Skeletal muscle satellite cell (primary cell): ENCODE measurements around the gene WLS.

Source experiments
- H3K27me3 ChIP-seq: 2 replicates; pipeline ENCODE4 v1.7.0; 2013; ENCODE audit warnings: low read length; ENCODE audit not compliant: control insufficient read depth, insufficient read depth
- H3K36me3 ChIP-seq: 2 replicates; pipeline ENCODE4 v1.7.0; 2013; ENCODE audit warnings: mild to moderate bottlenecking, control low read depth, low read length; ENCODE audit not compliant: insufficient read depth
- H3K4me1 ChIP-seq: 2 replicates; pipeline ENCODE4 v1.7.0; 2013; ENCODE audit warnings: low read length; ENCODE audit not compliant: control insufficient read depth, insufficient read depth
- H3K4me2 ChIP-seq: 2 replicates; pipeline ENCODE4 v1.7.0; 2013; ENCODE audit warnings: mild to moderate bottlenecking, low read length
- H3K4me3 ChIP-seq: 2 replicates; pipeline ENCODE4 v1.7.0; 2013; ENCODE audit warnings: low read length
- H3K9ac ChIP-seq: 2 replicates; pipeline ENCODE4 v1.7.0; 2013; ENCODE audit warnings: mild to moderate bottlenecking, low read depth, low read length, moderate library complexity
- H3K9me3 ChIP-seq: replicated peaks from 2 replicates; pipeline ENCODE4 v1.7.0; 2013; ENCODE audit warnings: mild to moderate bottlenecking, control low read depth, low read length

The WLS gene

DNA sequence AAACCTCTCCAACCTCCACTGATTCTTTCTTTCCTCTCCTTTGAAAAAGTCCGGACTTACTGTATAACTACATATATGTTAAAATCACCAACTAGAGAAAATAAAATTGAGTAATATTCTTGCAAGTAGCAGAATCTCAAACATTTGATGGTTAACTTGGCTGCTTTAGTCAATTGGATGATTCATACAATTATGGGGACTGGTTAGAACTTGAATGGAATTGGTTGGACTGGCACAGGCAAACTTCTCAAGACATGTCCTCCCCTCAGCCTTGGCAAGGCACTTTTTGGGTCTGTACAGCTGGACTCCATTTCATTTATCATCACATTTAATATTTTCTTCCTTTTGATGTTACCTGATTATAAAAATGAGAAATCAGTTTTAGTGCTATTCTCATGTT lies 6.5 kb downstream of the WLS start:
- Histone ChIP-seq H3K4me2 (no peak overlapping the region), H3K27me3 (no peaks in the 10 kb centered on the region), H3K9ac (no peak overlapping the region), H3K9me3 (no peaks in the 10 kb centered on the region), H3K4me3 (no peak overlapping the region), H3K4me1 (peaks cover 34% of the 10 kb centered on the region), H3K36me3 (no peaks in the 10 kb centered on the region)

DNA sequence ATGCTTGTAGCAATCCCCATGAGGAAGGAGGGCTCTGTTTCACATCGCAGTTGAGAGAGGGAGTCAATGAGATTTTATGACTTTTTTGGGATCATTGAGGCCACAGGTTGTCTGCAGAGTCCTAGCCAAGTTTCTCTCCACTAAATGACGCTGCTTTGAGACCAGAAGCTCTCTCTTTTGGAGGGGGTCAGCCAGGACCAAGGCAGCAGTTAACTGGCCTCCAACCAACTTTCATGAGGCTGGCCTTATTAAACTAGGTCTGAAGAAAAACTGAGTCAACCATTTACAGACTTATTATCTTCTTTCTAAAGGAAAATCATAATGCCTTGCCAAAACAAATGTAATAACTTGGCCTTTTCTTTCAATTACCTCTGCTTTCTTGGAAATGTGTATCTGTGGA lies 8.6 kb downstream of the WLS start:
- Histone ChIP-seq H3K9me3 (no peaks in the 10 kb centered on the region), H3K9ac (no peak overlapping the region), H3K4me1 (peaks cover 15% of the 10 kb centered on the region), H3K4me3 (no peak overlapping the region), H3K36me3 (no peaks in the 10 kb centered on the region), H3K4me2 (no peak overlapping the region), H3K27me3 (no peaks in the 10 kb centered on the region)

DNA sequence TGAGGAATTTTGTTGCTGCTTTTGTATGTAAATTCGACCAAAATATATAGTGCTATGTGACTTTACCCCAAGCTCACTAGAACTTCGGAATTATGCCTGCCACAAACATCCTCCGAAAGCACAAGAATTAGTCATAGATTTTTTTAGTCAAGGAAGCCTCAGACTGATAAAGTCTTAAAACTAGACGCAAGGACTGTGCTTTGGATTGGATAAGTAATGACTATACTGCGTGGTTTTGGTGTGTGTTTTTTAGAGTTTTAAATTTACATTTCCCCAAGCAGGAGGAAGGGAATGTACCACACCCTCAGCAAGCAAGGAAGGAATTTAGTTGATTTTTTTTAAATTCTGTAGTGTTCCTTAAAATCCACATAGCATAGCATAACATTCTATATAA lies 10.3 kb downstream of the WLS start:
- Histone ChIP-seq H3K4me2 (no peak overlapping the region), H3K9ac (no peak overlapping the region), H3K9me3 (no peaks in the 10 kb centered on the region), H3K4me1 (peaks cover 12% of the 10 kb centered on the region), H3K36me3 (no peaks in the 10 kb centered on the region), H3K4me3 (no peak overlapping the region), H3K27me3 (no peaks in the 10 kb centered on the region)

DNA sequence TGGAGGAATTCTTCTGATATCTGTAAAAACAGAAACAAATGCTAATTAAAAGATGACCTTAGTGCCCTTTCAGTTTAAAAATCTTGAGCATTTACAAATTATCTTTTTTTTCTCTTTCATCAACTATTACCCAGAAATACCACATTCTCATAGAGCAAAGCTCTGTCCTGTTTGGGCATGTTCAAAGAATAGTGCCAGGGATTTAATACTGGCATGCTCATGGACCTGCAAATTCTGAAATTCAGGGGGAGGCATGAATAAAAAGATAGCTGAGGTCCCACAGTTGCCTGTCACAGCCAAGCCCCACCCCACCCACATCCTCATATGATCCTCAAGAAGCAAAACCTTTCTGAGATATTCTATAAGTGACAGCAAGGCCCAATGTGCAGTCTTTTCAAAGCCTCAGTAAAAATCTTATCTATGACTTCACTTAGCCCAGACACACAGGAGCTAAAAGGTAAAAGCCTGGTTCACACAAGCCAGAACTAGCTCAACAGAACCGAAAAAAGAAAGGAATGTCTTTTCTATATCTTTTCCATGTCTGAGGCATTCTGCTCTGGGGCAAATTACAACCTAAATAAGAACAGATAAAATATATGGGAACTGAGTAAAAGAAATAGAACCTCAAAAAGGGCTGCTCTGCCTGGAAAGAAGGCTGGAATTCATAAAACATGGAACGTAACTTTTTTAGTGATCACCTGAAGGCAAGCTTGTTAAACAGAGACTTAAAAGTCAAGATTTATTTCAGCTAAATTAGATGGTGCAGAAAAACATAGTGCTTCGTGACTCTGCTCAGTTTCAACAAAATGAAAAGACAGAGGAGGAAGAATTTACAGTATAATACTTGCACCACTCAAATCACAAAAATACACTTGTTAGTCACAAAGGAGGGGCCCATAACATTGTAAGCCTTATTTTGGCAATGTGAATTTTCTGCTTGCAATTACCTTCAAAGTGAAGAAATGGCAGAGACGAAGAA lies 11.0 kb downstream of the WLS start:
- Histone ChIP-seq H3K36me3 (no peaks in the 10 kb centered on the region), H3K9me3 (no peaks in the 10 kb centered on the region), H3K4me2 (no peak overlapping the region), H3K4me1 (peaks cover 12% of the 10 kb centered on the region), H3K4me3 (no peak overlapping the region), H3K27me3 (no peaks in the 10 kb centered on the region), H3K9ac (no peak overlapping the region)

DNA sequence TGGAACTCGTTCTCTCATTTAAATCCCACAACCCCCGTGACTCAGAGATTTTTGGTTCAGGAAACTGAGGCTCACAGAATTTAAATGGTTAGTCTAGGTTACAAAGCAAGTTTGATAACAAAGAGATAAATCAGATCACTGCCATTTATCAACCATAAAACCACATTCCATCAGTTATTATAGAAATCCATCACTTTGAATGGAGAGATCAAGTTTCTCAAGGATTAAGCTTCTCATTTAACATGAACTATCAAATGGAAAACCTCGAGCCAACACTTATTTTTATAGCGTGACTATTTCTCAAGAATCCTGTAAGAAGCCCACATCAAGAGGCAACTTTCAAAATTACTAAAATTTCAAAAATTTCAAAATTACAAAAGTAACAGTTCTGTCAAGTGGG lies 11.9 kb downstream of the WLS start:
- Histone ChIP-seq H3K4me1 (peaks cover 12% of the 10 kb centered on the region), H3K36me3 (no peaks in the 10 kb centered on the region), H3K9me3 (no peaks in the 10 kb centered on the region), H3K4me3 (no peak overlapping the region), H3K9ac (no peak overlapping the region), H3K4me2 (no peak overlapping the region), H3K27me3 (no peaks in the 10 kb centered on the region)

DNA sequence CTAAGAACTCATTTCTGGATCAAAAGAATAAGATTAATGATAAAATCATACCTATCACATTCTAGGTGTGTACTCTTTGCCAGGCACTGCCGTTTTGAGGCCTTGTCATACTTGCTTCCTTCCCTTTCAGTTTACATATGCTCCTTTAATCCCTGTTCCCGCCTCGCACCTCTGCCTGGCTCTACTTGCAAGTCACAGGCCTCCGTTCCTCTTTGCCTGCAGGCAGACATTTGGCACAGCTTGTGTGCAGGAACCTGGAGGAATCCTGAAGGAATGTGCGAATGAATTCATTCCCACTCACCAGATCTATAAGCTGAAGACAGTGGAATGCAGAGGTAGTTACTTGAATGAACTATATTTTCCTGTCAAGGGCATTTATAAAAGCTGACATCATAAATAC lies 13.8 kb downstream of the WLS start:
- Histone ChIP-seq H3K4me1 (peaks cover 31% of the 10 kb centered on the region), H3K36me3 (no peaks in the 10 kb centered on the region), H3K27me3 (no peaks in the 10 kb centered on the region), H3K9me3 (no peaks in the 10 kb centered on the region), H3K4me3 (no peak overlapping the region), H3K4me2 (no peak overlapping the region), H3K9ac (no peak overlapping the region)

DNA sequence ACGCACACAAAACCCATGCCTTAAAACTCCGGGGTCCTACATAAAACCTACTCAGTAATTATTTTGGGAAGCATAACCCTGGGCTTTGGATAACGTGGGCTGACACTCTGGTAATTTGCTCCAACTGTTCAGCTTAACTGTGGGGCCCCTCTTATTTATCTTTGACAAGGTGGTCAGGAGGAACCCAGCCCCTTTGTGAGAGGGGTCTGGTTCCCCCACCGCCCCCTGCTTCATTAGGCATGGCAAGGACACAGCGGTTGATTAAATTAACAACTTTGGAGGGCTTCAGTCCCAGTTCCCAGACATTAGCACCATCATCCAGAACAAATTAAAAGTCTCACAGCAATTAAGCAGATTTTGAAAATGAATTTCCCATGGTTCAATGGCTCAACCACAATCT lies 14.7 kb downstream of the WLS start:
- peaks cover 32% of the 10 kb centered on the region for H3K4me1 ChIP-seq
- no peak overlapping the region for H3K9ac ChIP-seq

DNA sequence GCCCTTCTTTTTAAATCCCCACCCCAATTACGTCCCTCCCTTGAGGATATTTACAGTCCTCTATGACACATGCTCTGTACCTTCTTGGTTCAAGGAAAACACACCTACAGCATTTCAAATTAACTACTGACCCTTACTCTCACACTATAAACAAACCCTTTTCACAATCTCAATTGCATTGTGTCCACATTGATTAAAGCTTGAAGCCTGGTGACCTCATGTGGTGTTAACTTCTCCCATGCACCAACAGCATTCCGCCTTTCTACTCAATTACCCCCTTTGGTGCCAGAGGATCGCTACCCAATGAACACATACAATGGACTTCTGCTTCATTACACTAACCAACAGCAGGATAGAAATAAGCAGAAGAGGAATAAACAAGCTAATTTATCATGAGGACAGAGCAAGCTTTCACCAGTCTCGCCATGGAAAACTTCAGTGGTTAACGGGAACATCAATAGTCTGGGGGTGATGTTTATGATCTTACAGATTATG lies 15.2 kb downstream of the WLS start:
- H3K4me2 ChIP-seq, result no peak overlapping the region
- H3K27me3 ChIP-seq, result no peaks in the 10 kb centered on the region
- no peak overlapping the region for H3K4me3 ChIP-seq
- no peaks in the 10 kb centered on the region for H3K36me3 ChIP-seq
- H3K4me1 ChIP-seq, result peaks cover 27% of the 10 kb centered on the region
- H3K9me3 ChIP-seq, result no peaks in the 10 kb centered on the region
- no peak overlapping the region for H3K9ac ChIP-seq

More for the DNA sequence above, 14.7 kb downstream of the WLS start:
- no peaks in the 10 kb centered on the region for H3K9me3 ChIP-seq
- no peaks in the 10 kb centered on the region for H3K36me3 ChIP-seq
- H3K4me2 ChIP-seq, result no peak overlapping the region
- H3K4me3 ChIP-seq, result no peak overlapping the region
- no peaks in the 10 kb centered on the region for H3K27me3 ChIP-seq

DNA sequence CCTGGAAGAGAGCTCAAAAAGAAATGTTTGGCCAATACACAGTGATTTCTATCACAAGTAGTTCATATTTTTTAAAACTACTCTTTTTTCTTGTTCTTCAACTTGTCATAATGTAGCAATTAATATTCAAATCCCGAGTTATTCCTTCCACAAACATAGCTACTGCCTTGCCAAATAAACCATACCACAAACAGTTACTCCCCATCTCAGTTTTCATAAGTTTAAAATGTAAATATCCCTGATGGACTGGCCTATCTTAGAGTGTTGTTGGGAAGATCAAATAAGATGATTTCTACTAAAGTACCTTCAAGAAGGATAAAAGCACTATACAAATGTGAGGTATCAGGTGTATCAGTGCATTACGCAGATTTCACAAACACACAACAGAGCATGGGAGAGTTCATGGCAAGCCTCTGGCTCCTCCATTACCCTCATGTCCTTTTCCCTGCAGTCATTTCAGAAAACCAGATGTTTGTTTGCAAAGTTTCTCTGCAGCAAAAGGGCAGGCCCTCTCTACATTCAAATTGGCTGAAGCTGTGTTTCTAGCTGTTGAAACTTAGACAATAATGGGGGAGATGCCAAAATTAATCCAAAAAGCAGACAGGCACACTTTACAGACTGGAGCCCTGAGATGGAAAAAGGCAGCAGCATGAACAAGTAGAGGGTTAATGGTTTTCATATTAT lies 16.1 kb downstream of the WLS start:
- H3K9me3 ChIP-seq, result no peaks in the 10 kb centered on the region
- H3K4me3 ChIP-seq, result no peak overlapping the region
- no peak overlapping the region for H3K4me2 ChIP-seq
- H3K4me1 ChIP-seq, result peaks cover 19% of the 10 kb centered on the region
- no peaks in the 10 kb centered on the region for H3K27me3 ChIP-seq
- no peaks in the 10 kb centered on the region for H3K36me3 ChIP-seq
- no peak overlapping the region for H3K9ac ChIP-seq

DNA sequence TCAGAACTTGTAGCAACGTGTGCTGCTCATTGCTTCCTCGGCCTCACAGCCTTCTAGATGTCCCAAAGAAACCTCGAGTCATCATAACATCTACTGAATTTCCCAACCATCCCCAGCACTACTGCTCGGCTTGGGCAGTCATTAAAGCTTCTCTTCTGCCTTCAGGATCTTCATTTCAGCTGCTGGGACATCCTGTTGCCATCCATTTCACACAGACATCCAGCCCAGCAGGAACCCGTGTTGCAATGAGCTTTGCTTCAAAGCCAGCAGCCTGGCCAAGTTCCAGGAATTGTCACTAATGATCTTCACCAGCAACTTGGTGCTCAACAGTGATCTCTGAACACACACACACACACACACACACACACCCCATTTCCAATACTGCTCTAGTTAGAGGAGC lies 18.5 kb downstream of the WLS start:
- peaks cover 27% of the 10 kb centered on the region for H3K4me1 ChIP-seq
- H3K27me3 ChIP-seq, result no peaks in the 10 kb centered on the region
- no peaks in the 10 kb centered on the region for H3K9me3 ChIP-seq
- H3K36me3 ChIP-seq, result no peaks in the 10 kb centered on the region
- no peak overlapping the region for H3K4me2 ChIP-seq
- no peak overlapping the region for H3K4me3 ChIP-seq
- H3K9ac ChIP-seq, result no peak overlapping the region

DNA sequence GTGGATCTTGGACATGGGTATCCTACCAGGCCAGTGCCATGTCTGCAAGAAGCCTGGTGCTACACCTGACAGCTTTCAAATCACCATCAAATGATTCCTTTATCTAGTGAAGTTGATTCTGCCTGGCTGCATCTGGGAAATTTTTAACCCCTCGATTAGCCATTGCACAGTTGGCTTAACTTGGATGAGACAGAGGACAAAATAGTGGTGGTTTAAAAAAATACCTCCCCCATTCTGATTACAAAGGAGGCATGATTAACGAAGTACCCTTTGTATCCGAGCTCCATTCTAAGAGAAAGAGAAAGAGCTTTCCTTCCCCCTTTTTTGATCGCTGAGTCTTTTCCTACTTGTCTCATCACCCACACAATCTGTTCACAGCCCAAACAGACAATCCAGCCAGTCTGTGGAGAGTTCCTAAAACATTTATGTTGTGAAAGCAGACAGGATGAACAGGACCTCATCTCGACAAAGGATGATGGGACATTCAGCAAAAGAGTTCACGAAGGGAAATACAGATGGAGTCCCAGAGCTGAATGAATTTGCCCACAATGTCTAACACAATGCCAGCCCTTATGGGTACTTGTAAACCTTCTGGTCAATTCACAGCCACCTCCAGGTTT lies 20.5 kb downstream of the WLS start:
- no peaks in the 10 kb centered on the region for H3K27me3 ChIP-seq
- no peaks in the 10 kb centered on the region for H3K9me3 ChIP-seq
- no peak overlapping the region for H3K4me3 ChIP-seq
- H3K9ac ChIP-seq, result no peak overlapping the region
- no peaks in the 10 kb centered on the region for H3K36me3 ChIP-seq
- H3K4me1 ChIP-seq, result peaks cover 43% of the 10 kb centered on the region
- H3K4me2 ChIP-seq, result no peak overlapping the region
